Transverse colon (tissue), 4 donors: ENCODE data around the gene CAMSAP3.

Source experiments
- EP300 ChIP-seq: sonication (generic); formaldehyde crosslinking; IDR thresholded peaks from one replicate; pipeline ENCODE4 v1.6.1; 2017; ENCODE audit warnings: antibody characterized with exemption, low read depth
- POLR2A ChIP-seq: fragments of 450-650 bp; IDR thresholded peaks from one replicate; pipeline ENCODE4 v1.6.1; 2016; ENCODE audit warnings: antibody characterized with exemption, mild to moderate bottlenecking, moderate library complexity
- POLR2AphosphoS5 ChIP-seq, 3 donors: sonication (generic); formaldehyde crosslinking; IDR thresholded peaks; one replicate each; pipeline ENCODE4 v1.6.1; 2016; ENCODE audit warnings: antibody characterized with exemption in 3 of 3
- TF ChIP-seq, protein P1 (sequence below), 5 experiments: fragments of 200-600 bp in 3 of 5; fragments of 450-650 bp in 2 of 5; sonication (generic) in 3 of 5; IDR thresholded peaks; 1 replicate in 2 of 5; 2 replicates in 3 of 5; pipeline ENCODE4 v1.5.1; 2016 to 2017; ENCODE audit warnings: antibody characterized with exemption in 5 of 5, inconsistent platforms in 3 of 5, mild to moderate bottlenecking in 2 of 5, moderate library complexity in 1 of 5

DNA sequence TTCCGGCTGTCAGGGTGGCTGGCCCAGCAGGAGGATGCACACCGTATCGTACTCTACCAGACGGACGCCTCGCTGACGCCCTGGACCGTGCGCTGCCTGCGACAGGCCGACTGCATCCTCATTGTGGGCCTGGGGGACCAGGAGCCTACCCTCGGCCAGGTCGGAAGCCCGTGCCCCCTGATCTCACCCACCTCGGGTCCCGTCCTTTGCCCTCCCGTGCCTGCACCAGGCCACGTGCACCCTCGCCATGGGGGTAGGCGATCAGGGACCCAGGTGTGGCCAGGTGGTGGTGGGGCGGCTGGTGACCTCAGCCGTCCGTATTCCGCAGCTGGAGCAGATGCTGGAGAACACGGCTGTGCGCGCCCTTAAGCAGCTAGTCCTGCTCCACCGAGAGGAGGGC lies 41.1 kb upstream of the CAMSAP3 start:
- TF ChIP-seq POLR2AphosphoS5 (IDR thresholded peaks at IDR 0.05), result no peak
- TF ChIP-seq, protein P1, sequence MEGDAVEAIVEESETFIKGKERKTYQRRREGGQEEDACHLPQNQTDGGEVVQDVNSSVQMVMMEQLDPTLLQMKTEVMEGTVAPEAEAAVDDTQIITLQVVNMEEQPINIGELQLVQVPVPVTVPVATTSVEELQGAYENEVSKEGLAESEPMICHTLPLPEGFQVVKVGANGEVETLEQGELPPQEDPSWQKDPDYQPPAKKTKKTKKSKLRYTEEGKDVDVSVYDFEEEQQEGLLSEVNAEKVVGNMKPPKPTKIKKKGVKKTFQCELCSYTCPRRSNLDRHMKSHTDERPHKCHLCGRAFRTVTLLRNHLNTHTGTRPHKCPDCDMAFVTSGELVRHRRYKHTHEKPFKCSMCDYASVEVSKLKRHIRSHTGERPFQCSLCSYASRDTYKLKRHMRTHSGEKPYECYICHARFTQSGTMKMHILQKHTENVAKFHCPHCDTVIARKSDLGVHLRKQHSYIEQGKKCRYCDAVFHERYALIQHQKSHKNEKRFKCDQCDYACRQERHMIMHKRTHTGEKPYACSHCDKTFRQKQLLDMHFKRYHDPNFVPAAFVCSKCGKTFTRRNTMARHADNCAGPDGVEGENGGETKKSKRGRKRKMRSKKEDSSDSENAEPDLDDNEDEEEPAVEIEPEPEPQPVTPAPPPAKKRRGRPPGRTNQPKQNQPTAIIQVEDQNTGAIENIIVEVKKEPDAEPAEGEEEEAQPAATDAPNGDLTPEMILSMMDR (IDR thresholded peaks at IDR 0.05), result no peak
- no peak for TF ChIP-seq EP300
- TF ChIP-seq POLR2A, result no peak
